Left lobe of liver (tissue), 2 donors: ENCODE measurements around the gene TEKT5. TPM values are rescaled to one million over a fixed set of nuclear protein-coding genes. Genes with fewer than 3 reads are reported as not detected.

ENCODE experiments used
- ATAC-seq: fragments of 200-7000 bp; cut with Tn5 transposase; one replicate; pipeline ENCODE4 v1.9.1; 2020; ENCODE audit warnings: mild to moderate bottlenecking, moderate library complexity
- DNase-seq: peaks from one replicate; pipeline ENCODE4 v3.0.0-alpha.2; 2020; ENCODE audit warnings: low spot score
- total RNA-seq: library from RNA; stranded (reverse); gene quantifications from one replicate; pipeline ENCODE4 v1.2.1, GENCODE V29; 2021
- donor health status: DM: no; HTN: no; CAD: no; lungs with moderate emphysema.
- donor health status: DM: no; HTN: yes; CAD: no.

The TEKT5 gene
- total RNA-seq, 1 donor from 2014 or later: 2.1 TPM

GRCh38 chr16:10581507-10581906, 113.2 kb downstream of the TEKT5 start:
- DNase-seq: no peak
- no peak for ATAC-seq

GRCh38 chr16:10580883-10581247, 113.9 kb downstream of the TEKT5 start:
- ATAC-seq (no peak), DNase-seq (no peak)

GRCh38 chr16:10579965-10580882, 114.5 kb downstream of the TEKT5 start, which contains the start of gene EMP2:
EMP2 (minus strand) TSS chr16:10580598; CDS start chr16:10547617, 32,981 bp downstream.
- peak; percentile 95 for ATAC-seq
- peak; percentile 85 for DNase-seq

GRCh38 chr16:10579575-10579964, 115.2 kb downstream of the TEKT5 start:
- no peak for DNase-seq
- ATAC-seq: peak; percentile 1

- DNase-seq (no peak), ATAC-seq (no peak)
Measured at GRCh38 chr16:10578474-10579316, 116.0 kb downstream of the TEKT5 start.

Other genes with a start within 250 kb of the TEKT5 start
- 86.6 TPM for gene EMP2, start 114.3 kb downstream of the TEKT5 start, total RNA-seq
- gene NUBP1, start 48.9 kb upstream of the TEKT5 start, total RNA-seq: 12.7 TPM
- not detected for gene TVP23A, start 123.9 kb upstream of the TEKT5 start, total RNA-seq
- 1.7 TPM for gene CIITA, start 182.3 kb upstream of the TEKT5 start, total RNA-seq
- 66.8 TPM for gene DEXI, start 247.5 kb upstream of the TEKT5 start, total RNA-seq
- 21.6 TPM for gene CLEC16A, start 249.6 kb upstream of the TEKT5 start, total RNA-seq